Stimulated activated CD4-positive, alpha-beta T cell treated with anti-CD3 and anti-CD28 coated beads, Interleukin-2, amount 100 ng/mL, for 4 hours (primary cell): ENCODE results near the gene JADE2.
A peak's percentile ranks its signal among the peaks of the same experiment; 100 is the strongest.
"Not testable (repeated sequence)": the region's sequence is repeated elsewhere in the genome, so short reads cannot be mapped to it uniquely, and the experiment has no call there.

Experiments used
- DNase-seq: peaks from one replicate; pipeline ENCODE4 v3.0.0-alpha.2; 2020; ENCODE audit warnings: low read depth

Gene JADE2

GRCh38 chr5:134508521-134509195 lies 16.8 kb upstream of the JADE2 start:
- no peak for DNase-seq

GRCh38 chr5:134509308-134510040 lies 16.0 kb upstream of the JADE2 start:
- DNase-seq: no peak

- DNase-seq: peak; percentile 67
Observed at GRCh38 chr5:134510970-134511795, 14.3 kb upstream of the JADE2 start.

GRCh38 chr5:134511796-134512660 lies 13.4 kb upstream of the JADE2 start:
- DNase-seq: no peak

- DNase-seq: no peak
Observed at GRCh38 chr5:134512661-134512999, 12.8 kb upstream of the JADE2 start.

GRCh38 chr5:134515801-134516200 lies 9.7 kb upstream of the JADE2 start:
- DNase-seq: no peak

GRCh38 chr5:134516984-134517383 lies 8.5 kb upstream of the JADE2 start:
- DNase-seq: not testable (repeated sequence)

- no peak for DNase-seq
Observed at GRCh38 chr5:134517553-134517952, 7.9 kb upstream of the JADE2 start.

- no peak for DNase-seq
Observed at GRCh38 chr5:134519989-134520388, 5.5 kb upstream of the JADE2 start.

- no peak for DNase-seq
Observed at GRCh38 chr5:134521841-134522240, 3.6 kb upstream of the JADE2 start.

GRCh38 chr5:134523543-134524271 lies 1.8 kb upstream of the JADE2 start:
- no peak for DNase-seq

GRCh38 chr5:134524272-134524825 lies 1.1 kb upstream of the JADE2 start:
- peak; percentile 36 for DNase-seq

GRCh38 chr5:134525683-134526482 lies 413 bp downstream of the JADE2 start:
- DNase-seq: peak; percentile 24

- DNase-seq: peak; percentile 34
Observed at GRCh38 chr5:134526483-134527155, 1.1 kb downstream of the JADE2 start.

- peak; percentile 58 for DNase-seq
Observed at GRCh38 chr5:134527156-134527960, 1.9 kb downstream of the JADE2 start.

- no peak for DNase-seq
Observed at GRCh38 chr5:134527961-134528424, 2.5 kb downstream of the JADE2 start.

- no peak for DNase-seq
Observed at GRCh38 chr5:134528556-134528955, 3.1 kb downstream of the JADE2 start.

GRCh38 chr5:134529460-134529859 lies 4.0 kb downstream of the JADE2 start:
- DNase-seq: no peak
